Fibroblast of skin of abdomen (primary cell): ENCODE results near the gene FAM236C. TPM values are rescaled to one million over a fixed set of nuclear protein-coding genes. Genes with fewer than 3 reads are reported as not detected.
"Not testable (repeated sequence)": the region's sequence is repeated elsewhere in the genome, so short reads cannot be mapped to it uniquely, and the experiment has no call there.

ENCODE experiments used
- DNase-seq: peaks from one replicate; pipeline ENCODE4 v3.0.0-alpha.2; 2013
- polyA plus RNA-seq, 2 experiments: library from polyadenylated mRNA; unstranded; fragments of 120-200 nt; gene quantifications; one replicate each; pipeline ENCODE4 v1.2.1, GENCODE V29; 2013; ENCODE audit not compliant: insufficient read length in 2 of 2

FAM236C gene
- not detected for polyA plus RNA-seq (2013, experiment 1 of 2; ENCODE audit: insufficient read length)
- polyA plus RNA-seq (2013, experiment 2 of 2; ENCODE audit: insufficient read length) = not detected

GRCh38 chrX:72912315-72912714 is at the start of gene FAM236C:
FAM236C (plus strand) TSS chrX:72912615; CDS start chrX:72912715, 100 bp downstream.
- DNase-seq = not testable (repeated sequence)

DNA sequence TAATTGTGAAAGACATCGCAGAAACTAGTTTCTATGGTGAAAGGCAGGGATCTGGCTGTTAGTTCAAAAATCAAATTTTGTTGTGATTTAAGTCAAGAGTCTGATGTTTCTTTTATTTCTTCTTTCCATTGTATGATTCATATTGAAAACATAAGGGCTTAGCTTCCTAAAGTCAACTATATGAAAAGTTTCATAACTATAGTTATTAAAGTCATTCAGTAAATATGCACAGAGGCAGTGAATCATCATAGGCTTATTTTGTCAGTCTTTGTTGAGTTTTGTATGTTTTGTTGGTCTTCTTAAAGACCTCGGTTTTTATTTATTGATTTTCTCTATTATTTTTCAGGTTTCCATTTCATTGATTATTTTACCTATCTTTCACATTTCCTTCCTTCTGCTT is 29.5 kb upstream of the FAM236C start:
- not testable (repeated sequence) for DNase-seq

DNA sequence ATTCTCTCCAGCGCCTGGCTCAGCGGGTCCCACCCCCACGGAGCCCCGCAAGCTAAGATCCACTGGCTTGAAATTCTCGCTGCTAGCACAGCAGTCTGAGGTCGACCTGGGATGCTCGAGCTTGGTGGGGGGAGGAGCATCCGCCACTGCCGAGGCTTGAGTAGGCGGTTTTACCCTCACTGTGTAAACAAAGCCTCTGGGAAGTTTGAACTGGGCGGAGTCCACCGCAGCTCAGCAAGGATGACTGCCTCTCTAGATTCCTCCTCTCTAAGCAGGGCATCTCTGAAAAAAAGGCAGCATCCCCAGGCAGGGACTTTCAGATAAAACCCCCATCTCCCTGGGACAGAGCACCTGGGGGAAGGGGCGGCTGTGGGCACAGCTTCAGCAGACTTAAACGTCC is 22.7 kb upstream of the FAM236C start:
- DNase-seq = not testable (repeated sequence)

DNA sequence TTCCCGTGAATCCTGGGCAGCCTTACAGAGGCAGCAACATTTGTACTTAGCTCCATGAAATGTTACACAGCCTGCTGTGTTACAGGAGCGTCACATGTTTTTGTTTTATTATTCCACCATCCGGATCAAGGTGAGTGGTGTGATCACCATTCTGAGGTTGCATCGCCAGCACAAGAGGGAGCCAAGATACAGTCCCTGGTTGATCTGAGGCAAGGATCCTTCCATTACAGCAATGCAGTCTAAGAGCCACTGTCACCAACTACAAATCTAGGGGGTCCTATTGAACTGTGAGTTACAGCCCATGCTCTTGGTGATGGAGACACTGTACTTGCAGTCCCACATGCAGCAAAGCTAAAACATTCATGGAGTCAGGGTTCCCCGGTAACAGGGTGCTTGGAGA is 3.7 kb downstream of the FAM236C start:
- DNase-seq = not testable (repeated sequence)

GRCh38 chrX:72932283-72932682 is 19.9 kb downstream of the FAM236C start:
- not testable (repeated sequence) for DNase-seq

DNA sequence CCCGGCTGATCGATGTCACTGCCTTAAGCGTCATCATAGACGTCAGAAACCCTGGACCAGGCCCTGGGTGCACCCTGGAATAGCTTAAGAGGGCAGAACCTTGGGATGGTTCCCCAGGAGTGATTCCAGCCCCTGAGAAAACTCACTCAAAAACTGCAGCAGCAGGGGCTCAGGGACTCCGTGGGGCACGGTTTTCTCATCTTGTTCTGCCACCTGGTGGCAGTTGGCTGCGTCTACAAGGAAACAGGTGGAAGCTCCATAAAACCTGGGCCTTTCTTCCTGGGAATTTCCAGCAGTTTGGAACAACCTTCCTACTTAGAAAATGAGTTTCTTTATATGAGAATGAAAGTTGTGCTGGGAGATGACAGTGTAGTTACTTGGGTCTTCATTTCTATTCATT is 24.0 kb downstream of the FAM236C start:
- DNase-seq = not testable (repeated sequence)

DNA sequence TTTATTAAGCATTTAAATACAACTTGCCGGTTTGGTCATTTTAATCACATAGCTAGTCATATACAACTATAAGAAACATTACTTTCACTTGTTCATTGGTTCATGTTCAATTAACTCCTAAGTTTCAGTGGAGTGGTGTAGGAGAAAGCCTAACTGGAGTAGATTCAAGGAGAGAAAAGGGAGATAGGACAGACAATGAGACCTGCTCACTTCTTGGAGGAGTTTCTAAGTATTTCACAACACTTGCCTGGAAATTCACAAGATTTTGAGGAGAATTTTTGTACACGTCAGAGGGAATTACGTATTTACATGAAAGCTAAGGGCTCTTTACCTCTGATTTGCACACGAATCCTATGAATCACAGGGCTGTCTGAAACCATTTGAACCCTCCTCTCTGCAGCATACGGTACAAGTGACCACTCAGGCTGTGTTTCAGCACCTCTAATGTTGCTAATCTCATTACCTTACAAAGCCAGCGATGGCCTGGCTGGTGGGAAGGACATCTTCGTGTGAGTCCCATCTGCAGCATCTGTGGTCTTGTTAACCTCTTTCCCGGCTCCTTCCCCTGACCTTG is 24.6 kb downstream of the FAM236C start:
- not testable (repeated sequence) for DNase-seq

DNA sequence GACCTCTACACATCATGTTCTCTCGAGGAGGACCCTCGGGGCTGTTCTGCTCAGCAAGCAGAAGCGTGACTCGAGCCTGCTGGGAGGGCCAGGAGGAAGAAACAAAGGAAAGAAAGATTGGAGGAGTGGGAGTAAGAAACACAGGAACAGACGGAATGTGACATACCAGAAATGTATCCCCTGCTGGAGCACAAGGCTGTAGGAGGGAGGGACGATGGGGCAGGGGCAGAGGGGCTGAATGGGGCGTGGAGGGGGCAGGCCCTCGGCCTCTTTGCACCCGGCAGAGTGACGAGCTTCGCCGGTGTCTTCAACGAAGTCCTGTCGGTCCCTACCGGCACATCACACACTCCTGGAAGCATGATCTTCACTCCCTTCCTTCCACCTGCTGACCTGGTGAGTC is 25.5 kb downstream of the FAM236C start, which contains the start of gene FAM236A:
FAM236A (plus strand) TSS at position 301 of the 400 bp plus-strand sequence; CDS start at position 358, 57 bp downstream.
- DNase-seq = not testable (repeated sequence)

- DNase-seq = not testable (repeated sequence)
Measured at GRCh38 chrX:72942272-72942671, 29.9 kb downstream of the FAM236C start.

DNA sequence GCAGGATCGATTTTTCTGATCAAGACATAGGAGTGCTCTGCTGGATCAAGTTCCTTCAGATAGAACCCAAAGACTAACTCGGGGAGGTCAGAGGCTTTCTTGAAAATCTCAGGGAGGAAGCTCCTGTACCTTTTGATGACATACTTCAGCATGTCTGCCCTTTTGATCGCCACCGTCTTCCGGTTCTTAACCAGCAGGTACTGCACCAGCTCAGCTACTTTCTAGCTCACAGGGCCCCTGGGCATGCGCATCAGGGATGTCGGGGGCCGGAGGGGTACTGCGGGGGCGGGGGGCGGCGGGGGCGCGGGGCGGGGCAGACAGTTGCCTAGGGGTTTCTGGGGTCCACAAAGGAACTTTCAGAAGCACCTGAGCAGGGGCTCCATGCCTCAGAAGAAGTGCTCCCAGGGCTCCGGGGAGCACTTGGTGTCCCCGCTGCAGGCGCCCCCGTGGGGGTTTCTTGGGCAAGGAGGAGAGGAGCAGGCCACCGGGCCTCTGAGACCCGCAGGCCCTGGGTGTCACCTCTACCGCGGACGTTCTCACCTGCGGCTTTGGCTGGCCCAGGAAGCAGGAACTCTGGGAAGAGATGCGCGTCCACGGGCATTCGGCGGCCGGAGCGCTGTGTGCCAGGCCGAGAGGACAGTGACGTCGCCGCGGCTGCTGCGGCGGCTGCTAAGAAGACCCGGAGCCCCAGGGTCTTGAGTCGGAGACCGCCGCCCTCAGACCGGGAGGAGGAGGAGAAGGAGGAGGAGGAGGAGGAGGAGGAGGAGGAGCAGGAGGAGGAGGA is 30.8 kb downstream of the FAM236C start:
- DNase-seq = not testable (repeated sequence)

- not testable (repeated sequence) for DNase-seq
Measured at GRCh38 chrX:72943819-72944169, 31.4 kb downstream of the FAM236C start, which contains the start of gene DMRTC1. DMRTC1 (minus strand) TSS chrX:72943837; CDS start chrX:72875694, 68,143 bp downstream.

DNA sequence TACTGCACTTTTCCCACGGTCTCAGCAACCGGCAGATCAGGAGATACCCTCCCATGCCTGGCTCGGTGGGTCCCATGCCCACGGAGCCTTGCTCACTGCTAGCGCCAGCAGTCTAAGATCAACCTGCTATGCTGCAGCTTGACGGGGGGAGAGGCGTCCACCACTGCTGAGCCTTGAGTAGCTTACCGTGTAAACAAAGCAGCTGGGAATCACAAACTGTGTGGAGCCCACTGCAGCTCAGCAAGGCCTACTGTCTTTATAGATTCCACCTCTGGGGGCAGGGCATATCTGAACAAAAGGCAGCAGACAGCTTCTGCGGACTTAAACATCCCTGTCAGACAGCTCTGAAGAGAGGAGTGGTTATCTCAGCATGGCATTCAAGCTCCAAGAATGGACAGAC is 47.6 kb downstream of the FAM236C start:
- DNase-seq = not testable (repeated sequence)
